HFFc6 (cell line): Measurements from ENCODE around the gene TRAF1. TPM values are rescaled to one million over a fixed set of nuclear protein-coding genes. Genes with fewer than 3 reads are reported as not detected.

ENCODE experiments used
- DNase-seq: peaks from one replicate; pipeline ENCODE4 v3.0.0-alpha.2; 2018
- H3K27ac Mint-ChIP-seq: 2 replicates; pipeline ENCODE4 v1.8.0; 2020; ENCODE audit warnings: mild to moderate bottlenecking, mixed read lengths
- H3K27me3 Mint-ChIP-seq: 2 replicates; pipeline ENCODE4 v1.8.0; 2021; ENCODE audit warnings: mild to moderate bottlenecking, moderate library complexity, mixed read lengths; ENCODE audit not compliant: insufficient read depth
- H3K36me3 Mint-ChIP-seq: 2 replicates; pipeline ENCODE4 v1.8.0; 2021; ENCODE audit warnings: low read depth, mixed read lengths
- H3K4me1 Mint-ChIP-seq: 2 replicates; pipeline ENCODE4 v1.8.0; 2020; ENCODE audit warnings: low read depth, mixed read lengths
- H3K4me3 Mint-ChIP-seq: 2 replicates; pipeline ENCODE4 v1.8.0; 2020; ENCODE audit warnings: mild to moderate bottlenecking, moderate library complexity, mixed read lengths
- H3K9me3 Mint-ChIP-seq: 2 replicates; pipeline ENCODE4 v1.8.0; 2020; ENCODE audit warnings: mild to moderate bottlenecking, mixed read lengths
- total RNA-seq, 6 experiments: library from RNA; stranded (reverse); fragmentation: NEBNext Ultra II Directional; extraction: Animal tissue kit (Norgen Biotek cat#: 25700); gene quantifications; 2 replicates in 1 of 6; 3 replicates in 5 of 6; pipeline ENCODE4 v1.2.3, GENCODE V29; 2021
- TF ChIP-seq, protein P1 (sequence below): fragments of 200-600 bp; sonication (generic); IDR thresholded peaks from 2 replicates; pipeline ENCODE4 v1.5.0; 2021; ENCODE audit warnings: antibody characterized with exemption, mild to moderate bottlenecking

Gene TRAF1
- total RNA-seq, 6 experiments from 2014 or later = 0.54 to 1.0 (median 0.87) TPM

DNA sequence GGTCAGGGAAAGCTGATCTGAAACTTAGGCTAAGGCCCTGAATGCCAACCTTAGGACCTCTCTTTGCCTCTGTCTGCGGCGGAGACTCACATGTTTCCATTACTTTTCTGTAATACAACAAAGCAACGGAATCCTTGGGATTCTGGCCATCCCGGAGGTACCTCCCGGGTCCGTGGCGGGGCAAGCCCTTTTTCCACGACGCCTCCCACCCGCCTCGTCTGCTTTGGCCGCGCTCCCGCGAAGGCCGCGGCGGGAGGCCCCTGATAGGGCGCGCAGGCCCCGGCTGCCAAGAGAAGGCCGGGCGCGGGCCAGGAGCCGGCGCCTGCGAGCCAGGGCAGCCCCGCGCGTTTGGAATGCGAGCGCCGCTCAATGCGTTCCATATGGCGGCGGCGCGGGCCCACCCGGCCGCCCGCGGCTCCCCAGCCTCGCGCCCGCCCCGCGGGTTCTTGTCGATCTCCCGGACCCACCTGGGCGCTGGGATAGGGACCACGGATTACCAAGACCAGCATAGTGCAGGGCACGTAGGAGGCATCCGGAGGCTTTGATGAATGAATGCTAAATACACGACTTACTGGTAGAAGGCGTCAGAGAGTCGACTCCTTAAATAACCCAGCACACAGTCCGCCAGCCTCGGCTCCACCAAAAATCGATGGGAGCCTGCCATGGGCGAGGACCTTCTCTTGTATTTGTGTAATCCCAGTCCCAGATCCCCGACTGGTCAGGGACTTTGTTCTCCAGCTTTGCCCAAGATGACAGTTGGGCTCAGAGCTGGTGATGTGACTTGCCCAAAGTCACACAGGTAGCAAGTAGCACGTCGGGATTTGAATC is 32.1 kb downstream of the TRAF1 start:
- Mint-ChIP-seq H3K4me3 (no peak overlapping the region), H3K27ac (no peak overlapping the region), H3K4me1 (peaks cover 30% of the 10 kb centered on the region), H3K36me3 (no peaks in the 10 kb centered on the region), H3K27me3 (peaks cover 34% of the 10 kb centered on the region), H3K9me3 (no peaks in the 10 kb centered on the region)
- no peak for DNase-seq
- TF ChIP-seq, protein P1, sequence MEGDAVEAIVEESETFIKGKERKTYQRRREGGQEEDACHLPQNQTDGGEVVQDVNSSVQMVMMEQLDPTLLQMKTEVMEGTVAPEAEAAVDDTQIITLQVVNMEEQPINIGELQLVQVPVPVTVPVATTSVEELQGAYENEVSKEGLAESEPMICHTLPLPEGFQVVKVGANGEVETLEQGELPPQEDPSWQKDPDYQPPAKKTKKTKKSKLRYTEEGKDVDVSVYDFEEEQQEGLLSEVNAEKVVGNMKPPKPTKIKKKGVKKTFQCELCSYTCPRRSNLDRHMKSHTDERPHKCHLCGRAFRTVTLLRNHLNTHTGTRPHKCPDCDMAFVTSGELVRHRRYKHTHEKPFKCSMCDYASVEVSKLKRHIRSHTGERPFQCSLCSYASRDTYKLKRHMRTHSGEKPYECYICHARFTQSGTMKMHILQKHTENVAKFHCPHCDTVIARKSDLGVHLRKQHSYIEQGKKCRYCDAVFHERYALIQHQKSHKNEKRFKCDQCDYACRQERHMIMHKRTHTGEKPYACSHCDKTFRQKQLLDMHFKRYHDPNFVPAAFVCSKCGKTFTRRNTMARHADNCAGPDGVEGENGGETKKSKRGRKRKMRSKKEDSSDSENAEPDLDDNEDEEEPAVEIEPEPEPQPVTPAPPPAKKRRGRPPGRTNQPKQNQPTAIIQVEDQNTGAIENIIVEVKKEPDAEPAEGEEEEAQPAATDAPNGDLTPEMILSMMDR = no peak

DNA sequence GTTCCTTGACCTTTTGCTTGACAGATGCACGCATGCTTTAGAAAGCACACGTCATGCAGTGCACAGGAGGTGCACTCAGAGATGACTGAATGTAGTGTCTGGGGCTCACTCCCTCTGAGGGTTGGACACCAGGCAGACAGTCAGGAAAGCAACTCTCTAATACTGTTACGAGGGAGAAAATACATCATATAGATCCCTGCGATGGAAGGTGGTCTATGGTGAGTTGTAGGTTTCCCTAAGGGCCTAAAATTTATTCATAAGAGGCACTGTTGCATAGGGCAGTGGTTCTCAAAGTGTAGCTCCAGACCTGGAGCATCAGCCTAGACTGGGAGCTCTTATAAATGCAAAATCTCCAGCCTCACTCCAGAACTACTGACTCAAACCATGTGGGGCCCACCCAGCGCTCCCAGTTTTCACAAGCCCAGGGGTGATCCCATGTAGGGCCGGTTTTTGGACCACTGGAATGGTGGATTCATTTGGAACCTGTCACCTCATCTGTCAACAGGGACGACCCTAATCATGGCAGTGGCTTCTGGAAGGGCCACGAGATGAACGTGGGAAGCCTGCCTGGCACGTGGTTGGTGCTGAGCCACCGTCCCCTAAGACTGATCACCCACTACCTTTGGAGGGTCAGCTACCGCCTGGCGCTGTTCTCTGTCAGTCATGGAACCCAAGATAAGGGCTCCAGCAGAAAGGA is 32.8 kb downstream of the TRAF1 start:
- Mint-ChIP-seq H3K4me3 (no peak overlapping the region), H3K27ac (no peak overlapping the region), H3K27me3 (peaks cover 32% of the 10 kb centered on the region), H3K4me1 (peaks cover 30% of the 10 kb centered on the region), H3K36me3 (no peaks in the 10 kb centered on the region), H3K9me3 (no peaks in the 10 kb centered on the region)
- TF ChIP-seq, protein P1 = no peak
- no peak for DNase-seq

DNA sequence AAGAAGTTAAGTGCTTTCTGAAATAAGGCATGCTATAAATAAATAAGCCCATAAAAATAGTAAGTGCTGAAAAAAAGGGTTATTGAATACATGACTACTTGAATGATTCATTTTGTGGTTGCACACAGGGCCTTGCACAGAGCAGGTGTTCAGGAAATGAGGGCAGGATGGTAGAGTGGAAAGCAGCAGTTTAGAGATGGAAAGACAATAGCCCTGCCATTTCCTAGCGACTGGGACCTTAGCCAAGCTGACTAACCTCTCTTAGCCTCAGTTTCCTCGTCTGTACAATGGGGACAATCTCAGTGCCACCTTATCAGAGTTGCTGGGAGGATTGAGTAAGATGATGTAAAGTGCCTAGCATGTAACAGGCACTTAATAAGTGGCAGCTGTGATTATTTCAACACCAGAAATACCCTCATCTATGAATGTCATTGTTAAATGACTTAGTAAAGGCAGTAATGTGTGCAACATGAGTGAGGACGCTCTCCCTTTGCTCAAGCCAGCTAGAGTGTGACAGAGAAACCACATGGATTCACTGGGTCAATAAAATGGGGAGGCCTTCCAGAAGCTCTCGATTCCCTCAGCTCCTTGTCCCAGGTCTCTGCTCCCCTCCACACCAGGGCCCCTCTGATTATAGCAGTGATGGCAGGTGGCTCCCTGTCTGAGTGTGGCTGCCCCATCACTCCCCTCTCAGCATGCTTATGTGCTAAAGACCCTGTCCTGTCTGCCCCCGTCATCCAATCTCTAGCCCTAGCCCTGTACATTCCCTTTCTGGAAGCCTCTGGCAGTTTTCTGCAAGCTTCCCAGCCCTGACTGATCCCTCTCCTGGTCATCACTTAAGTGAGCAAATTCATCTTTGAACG is 33.6 kb downstream of the TRAF1 start:
- DNase-seq = peak; percentile 63
- peaks cover 33% of the 10 kb centered on the region for H3K27me3 Mint-ChIP-seq
- H3K9me3 Mint-ChIP-seq = no peaks in the 10 kb centered on the region
- no peak overlapping the region for H3K27ac Mint-ChIP-seq
- TF ChIP-seq, protein P1 = no peak
- peaks cover 30% of the 10 kb centered on the region for H3K4me1 Mint-ChIP-seq
- no peak overlapping the region for H3K4me3 Mint-ChIP-seq
- H3K36me3 Mint-ChIP-seq = no peaks in the 10 kb centered on the region

DNA sequence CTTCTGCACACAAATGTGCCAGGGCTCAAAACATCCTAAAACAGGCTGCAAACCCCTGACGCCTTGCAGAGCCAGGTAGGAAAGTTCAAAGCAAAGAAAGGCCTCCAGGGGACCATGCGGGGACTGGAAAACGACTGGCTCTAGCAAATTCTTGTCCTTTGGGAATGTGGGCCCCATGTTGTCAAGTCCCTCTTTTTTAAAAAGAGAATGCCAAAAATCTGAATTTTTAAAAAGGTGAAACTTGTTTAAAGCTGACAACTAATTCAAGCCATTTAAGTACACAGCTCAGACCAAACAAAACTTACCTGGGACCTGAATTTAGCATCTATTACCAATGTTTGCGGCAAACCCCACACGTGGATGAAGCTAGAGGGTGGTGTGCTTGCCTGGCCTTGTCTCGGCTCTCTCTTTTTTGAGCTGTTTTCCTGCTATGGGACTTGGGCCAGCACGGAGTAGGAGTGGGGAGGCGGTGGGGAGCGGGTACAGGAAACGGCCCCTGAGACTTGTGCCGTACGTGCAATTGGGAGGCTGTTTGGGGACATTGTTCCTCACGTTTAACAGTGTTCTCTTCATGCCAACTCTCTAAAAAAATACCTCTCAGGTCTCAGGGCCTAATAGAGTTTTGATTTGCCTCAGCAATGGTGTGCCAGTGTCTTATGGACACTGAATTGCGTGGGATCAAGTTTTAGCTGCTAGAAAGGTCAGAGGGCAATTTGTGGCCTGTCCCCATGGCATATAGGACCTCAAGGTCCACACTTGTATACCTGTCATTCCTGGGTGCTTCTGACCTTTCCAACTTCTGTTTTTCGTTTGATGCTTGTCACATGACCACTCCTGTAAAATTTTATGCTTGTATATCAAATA is 34.5 kb downstream of the TRAF1 start:
- no peak overlapping the region for H3K27ac Mint-ChIP-seq
- TF ChIP-seq, protein P1 = no peak
- peaks cover 30% of the 10 kb centered on the region for H3K4me1 Mint-ChIP-seq
- H3K36me3 Mint-ChIP-seq = no peaks in the 10 kb centered on the region
- H3K4me3 Mint-ChIP-seq = no peak overlapping the region
- DNase-seq = no peak
- peaks cover 36% of the 10 kb centered on the region for H3K27me3 Mint-ChIP-seq
- H3K9me3 Mint-ChIP-seq = no peaks in the 10 kb centered on the region
